ENCODE results near the gene LZTFL1.

- TF ChIP-seq REST (IDR thresholded peaks at IDR 0.05; ENCODE audit: unreplicated experiment) = no peak
- TF ChIP-seq CTCF (conservative IDR thresholded peaks at IDR 0.05; ENCODE audit: low read depth in 2 of 2) = no peak
- no peak for TF ChIP-seq JUNB (IDR thresholded peaks at IDR 0.05; ENCODE audit: unreplicated experiment)
- TF ChIP-seq POLR2AphosphoS5 (IDR thresholded peaks at IDR 0.05; ENCODE audit: low read depth) = no peak
- no peak for TF ChIP-seq EZH2 (IDR thresholded peaks at IDR 0.05; ENCODE audit: low read depth, unreplicated experiment)
- TF ChIP-seq EZH2phosphoT487 (IDR thresholded peaks at IDR 0.05; ENCODE audit: unreplicated experiment) = no peak
- TF ChIP-seq CREB1 (CRISPR knock-in tag; IDR thresholded peaks at IDR 0.05; ENCODE audit: low read depth) = no peak
- TF ChIP-seq ETS1 (IDR thresholded peaks at IDR 0.05) = no peak
- TF ChIP-seq NANOG (IDR thresholded peaks at IDR 0.05; ENCODE audit: borderline replicate concordance) = no peak
Measured at GRCh38 chr3:45870099-45870498, 28.2 kb upstream of the LZTFL1 start.

All from GM23338 (cell line).